ENCODE data around the gene ULBP3.
A peak's percentile ranks its signal among the peaks of the same experiment; 100 is the strongest.

Gene ULBP3

DNA sequence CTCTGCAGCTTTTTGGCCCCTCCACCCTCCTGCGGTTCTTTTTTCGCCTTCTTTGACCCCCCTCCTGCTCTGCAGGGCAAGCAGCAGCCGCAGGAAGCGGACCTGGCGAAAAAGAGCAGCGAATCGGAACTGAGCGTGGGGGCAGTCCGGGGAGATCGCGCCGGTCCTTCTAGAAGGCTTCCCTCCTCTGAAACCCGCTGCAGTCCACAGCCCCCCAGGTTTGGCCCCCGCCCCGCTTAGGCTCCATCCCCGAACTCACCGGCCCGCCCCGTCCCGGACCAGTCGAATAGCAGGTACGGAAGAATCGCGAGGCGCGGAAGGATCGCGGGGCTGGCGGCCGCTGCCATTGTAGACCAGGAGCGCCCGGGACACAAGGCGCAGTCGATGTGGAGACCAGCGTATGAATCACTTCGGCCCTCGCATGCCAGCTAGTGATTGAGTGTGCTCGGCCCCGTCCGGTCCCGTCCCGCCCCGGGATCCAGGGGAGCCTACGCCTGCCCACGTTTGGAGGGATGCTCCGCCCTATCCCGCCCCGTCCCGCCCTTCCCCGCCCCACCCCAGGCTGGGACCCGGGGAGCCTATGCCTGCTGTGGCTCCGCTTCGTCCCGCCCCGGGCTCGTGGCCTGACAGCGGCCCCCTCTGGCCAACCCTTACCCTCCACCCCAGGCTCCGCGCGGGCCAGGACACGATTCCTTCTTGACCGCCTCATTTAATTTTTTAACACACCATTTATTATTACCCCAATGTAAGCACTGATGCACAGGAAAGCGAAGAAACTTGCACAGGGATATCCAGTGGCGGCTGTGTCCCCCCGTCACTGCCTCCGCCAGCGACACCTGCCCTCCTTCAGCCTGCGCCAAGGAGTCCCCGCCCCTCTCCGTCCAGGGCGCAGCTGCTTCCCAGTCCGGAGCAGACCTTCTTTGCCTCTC is at the start of gene ULBP3:
ULBP3 (minus strand) TSS at position 402 of the 929 bp plus-strand sequence; CDS start at position 347, 55 bp downstream.
- peak; percentile 22 to 44 for DNase-seq (ENCODE audit: extremely low read depth in 1 of 2, low read depth in 1 of 2)

- no peak for DNase-seq (ENCODE audit: extremely low read depth in 1 of 2, low read depth in 1 of 2)
These were observed 49.7 kb upstream of the ULBP3 start for GRCh38 chr6:150118627-150119026.

DNA sequence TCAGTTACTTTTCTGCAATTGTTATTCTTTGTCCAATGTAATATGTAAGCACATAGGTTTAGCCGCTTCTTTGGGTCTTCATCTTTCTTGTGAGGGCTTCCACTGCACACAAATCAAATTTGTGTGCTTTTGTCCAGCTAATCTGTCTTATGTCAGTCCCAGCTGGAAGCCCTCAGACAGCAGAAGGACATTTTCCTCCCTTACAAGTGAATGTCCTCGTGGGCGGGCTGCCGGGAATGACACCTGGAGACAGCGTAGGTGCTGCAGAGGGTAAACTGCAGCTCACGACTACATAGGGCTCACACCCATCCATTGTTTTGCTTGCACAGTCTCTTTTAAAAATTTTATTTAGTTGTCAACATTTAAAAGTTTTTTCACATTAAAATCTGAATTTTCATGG is 49.3 kb upstream of the ULBP3 start:
- no peak for DNase-seq (ENCODE audit: extremely low read depth in 1 of 2, low read depth in 1 of 2)

DNA sequence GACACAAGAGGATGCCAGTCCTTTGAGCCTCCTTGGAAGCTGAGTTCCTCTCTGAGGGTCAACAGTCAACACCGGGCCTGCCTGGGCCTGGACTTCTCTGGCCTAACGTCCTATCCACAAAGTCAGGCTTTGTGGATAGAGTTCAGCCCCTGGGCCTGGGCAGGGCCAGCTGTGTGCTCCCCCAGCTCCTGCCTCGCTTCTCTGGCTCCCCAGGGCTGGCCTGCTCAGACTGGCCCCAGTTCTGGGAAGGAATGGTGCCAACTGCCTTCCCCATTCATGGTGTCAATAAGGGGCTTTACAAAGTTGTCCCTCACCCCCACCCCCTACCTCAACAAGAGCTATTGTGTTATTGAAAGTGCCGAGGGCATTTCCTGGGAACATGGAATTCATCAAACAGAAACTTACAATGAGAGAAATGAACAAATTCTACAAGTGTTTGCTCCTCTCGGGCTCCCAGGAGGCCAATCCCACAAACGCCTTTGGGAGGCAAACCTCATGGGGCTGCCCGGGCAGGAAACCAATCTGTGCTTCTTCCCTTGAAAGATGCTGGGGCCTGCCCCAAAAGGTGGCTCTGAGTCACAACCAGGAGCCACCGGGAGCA is 47.4 kb upstream of the ULBP3 start:
- no peak for DNase-seq (ENCODE audit: extremely low read depth in 1 of 2, low read depth in 1 of 2)

GRCh38 chr6:150115769-150116168 is 46.8 kb upstream of the ULBP3 start:
- DNase-seq (ENCODE audit: extremely low read depth in 1 of 2, low read depth in 1 of 2) = no peak

DNA sequence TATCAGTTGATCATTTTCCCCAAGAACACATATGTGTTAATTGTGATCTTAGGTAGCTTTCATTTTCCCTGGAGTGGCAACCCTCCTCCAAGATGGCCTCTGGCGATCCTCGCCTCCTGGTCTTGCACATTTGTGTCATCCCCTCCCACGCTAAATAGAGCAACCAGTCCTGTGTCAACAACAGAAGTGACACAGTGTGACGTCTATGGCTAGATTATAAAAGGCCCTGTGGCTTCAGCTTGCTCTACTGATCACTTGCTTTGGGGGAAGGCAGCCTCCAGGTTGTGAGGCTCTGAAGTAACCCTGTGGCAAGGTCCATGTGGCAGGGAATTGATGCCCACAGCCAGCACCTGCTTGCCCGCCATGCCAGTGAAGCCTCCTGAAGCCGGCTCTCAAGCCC is 43.3 kb upstream of the ULBP3 start:
- DNase-seq (ENCODE audit: extremely low read depth in 1 of 2, low read depth in 1 of 2) = no peak

DNA sequence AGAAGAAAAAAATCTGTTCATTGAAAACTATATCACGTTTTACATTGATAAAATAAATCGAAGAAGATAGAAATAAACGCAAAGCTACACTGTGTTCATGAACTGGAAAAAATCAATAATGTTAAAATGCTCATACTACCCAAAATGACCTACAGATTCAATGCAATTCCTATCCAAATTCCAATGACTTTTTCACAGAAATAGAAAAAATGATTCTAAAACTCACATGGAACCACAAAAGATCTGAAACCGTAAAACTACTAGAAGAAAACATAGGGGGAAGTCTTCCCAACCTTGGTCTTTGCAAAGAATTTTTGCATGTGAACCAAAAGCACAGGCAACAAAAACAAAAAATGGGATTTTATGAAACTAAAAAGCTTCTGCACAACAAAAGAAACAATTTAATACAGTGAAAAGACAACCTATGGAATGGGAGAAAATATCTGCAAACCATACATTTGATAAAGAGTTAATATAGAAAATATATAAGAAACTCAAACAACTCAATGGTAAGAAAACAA is 33.9 kb upstream of the ULBP3 start:
- DNase-seq (ENCODE audit: extremely low read depth in 1 of 2, low read depth in 1 of 2) = no peak

- DNase-seq (ENCODE audit: extremely low read depth in 1 of 2, low read depth in 1 of 2) = no peak
These were observed 31.8 kb upstream of the ULBP3 start for GRCh38 chr6:150100745-150101144.

DNA sequence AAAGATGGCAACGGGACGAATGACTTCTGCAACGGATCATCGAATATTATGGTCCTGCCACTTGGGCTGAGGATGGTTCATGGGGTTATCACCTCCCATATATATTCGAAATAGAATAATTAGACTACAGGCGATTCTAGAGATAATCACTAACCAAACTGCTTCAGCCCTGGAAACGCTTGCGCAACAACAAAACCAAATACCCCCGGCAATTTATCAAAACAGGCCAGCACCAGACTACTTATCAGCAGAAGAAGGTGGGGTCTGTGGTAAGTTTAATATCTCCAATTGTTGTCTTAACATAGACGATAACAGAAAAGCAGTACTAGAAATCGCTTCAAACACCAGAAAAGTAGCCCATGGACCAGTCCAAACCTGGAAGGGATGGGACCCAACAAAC is 31.0 kb upstream of the ULBP3 start:
- DNase-seq (ENCODE audit: extremely low read depth in 1 of 2, low read depth in 1 of 2) = no peak

DNA sequence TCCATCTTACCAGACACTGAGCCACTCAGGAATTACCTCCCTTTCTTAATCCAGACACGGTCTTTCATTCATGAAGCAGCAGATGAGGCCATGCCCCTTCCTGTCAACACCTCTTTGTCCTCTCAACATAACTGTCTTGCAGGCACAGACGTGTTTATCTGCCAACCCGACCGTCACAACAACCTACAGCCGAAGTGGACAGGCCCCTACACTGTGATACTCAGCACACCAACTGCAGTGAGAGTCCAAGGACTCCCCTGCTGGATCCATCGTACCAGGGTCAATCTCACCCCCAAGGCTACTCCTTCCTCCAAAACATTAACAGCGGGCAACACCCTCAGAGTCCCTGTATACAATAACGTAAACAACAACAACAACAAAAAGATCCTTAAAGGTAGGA is 30.6 kb upstream of the ULBP3 start:
- DNase-seq (ENCODE audit: extremely low read depth in 1 of 2, low read depth in 1 of 2) = no peak

- DNase-seq (ENCODE audit: extremely low read depth in 1 of 2, low read depth in 1 of 2) = no peak
These were observed 29.2 kb upstream of the ULBP3 start for GRCh38 chr6:150098155-150098554.

- DNase-seq (ENCODE audit: extremely low read depth in 1 of 2, low read depth in 1 of 2) = no peak
These were observed 24.5 kb upstream of the ULBP3 start for GRCh38 chr6:150093397-150093796.

DNA sequence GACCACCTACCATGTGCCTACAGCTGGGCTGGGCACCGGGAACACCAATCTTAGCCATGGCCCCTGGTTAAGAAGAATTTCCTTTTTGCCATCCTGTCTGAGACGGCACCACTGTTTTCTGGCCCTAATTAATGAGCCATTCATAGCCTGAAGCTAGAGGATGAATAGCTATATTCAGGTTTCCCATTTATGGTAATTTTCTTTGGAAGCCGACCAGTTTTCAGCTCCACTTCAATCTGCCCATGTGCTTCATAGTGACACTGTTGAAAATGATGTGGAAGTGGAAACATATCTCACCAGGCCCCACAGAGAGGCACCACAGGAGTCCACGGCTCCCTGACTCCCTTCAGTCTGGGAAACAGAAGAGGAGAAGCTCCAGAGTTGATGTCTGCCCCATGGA is 22.6 kb upstream of the ULBP3 start:
- DNase-seq (ENCODE audit: extremely low read depth in 1 of 2, low read depth in 1 of 2) = no peak

- DNase-seq (ENCODE audit: extremely low read depth in 1 of 2, low read depth in 1 of 2) = no peak
These were observed 21.4 kb upstream of the ULBP3 start for GRCh38 chr6:150090328-150090727.

DNA sequence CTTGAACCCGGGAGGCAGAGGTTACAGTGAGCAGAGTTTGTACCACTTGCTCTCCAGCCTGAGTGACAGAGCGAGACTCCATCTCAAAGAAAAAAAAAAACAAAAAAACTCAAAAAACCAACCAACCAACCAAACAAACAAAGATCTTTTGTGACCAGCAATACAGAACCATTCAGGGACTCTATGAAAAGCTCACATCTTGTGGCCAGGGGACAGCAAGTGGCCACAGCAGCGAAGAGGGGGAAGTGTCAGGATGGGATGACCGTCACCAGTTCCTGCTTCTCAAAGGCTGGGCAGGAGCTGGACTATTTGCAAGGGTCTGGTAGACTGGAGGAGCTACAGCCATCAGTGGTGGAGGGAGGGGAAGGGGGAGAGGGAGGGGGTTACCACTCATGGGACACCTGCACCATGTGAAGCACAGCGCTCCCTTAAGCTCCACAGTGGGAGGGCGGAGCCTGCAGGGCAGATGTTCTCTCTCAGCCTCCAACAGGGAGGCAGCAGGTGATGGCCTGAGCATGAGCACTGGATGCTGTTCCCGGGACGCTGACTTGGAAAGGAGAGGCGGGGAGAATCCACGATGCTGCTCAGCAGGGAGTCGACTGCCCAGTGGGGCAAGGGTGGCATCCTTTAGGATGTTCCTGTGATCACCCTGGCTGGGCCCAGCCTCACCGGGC is 19.7 kb upstream of the ULBP3 start:
- DNase-seq (ENCODE audit: extremely low read depth in 1 of 2, low read depth in 1 of 2) = no peak

DNA sequence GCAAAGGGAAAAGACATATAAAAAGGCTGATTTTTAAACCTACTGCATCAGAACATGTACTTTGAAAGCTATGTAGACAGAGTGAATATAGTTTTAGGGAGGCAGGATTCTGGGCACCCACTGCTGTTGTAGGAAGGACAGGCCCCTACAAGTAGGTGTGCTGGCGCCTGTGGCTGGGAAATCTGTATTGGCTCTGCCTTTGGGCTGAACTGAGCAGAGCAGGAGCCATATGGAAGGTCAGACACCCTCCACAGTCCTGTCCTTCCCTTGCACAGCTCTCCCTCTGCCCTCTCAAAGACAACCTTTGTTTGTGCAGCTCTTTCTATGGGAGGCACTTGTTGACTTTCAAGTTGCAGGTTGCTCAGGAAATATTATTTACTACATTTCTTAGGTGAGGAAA is 18.4 kb upstream of the ULBP3 start:
- no peak for DNase-seq (ENCODE audit: extremely low read depth in 1 of 2, low read depth in 1 of 2)

- DNase-seq (ENCODE audit: extremely low read depth in 1 of 2, low read depth in 1 of 2) = no peak
These were observed 17.1 kb upstream of the ULBP3 start for GRCh38 chr6:150086026-150086425.

GRCh38 chr6:150084426-150084825 is 15.5 kb upstream of the ULBP3 start:
- DNase-seq (ENCODE audit: extremely low read depth in 1 of 2, low read depth in 1 of 2) = no peak

- DNase-seq (ENCODE audit: extremely low read depth in 1 of 2, low read depth in 1 of 2) = no peak
These were observed 14.9 kb upstream of the ULBP3 start for GRCh38 chr6:150083839-150084238.

DNA sequence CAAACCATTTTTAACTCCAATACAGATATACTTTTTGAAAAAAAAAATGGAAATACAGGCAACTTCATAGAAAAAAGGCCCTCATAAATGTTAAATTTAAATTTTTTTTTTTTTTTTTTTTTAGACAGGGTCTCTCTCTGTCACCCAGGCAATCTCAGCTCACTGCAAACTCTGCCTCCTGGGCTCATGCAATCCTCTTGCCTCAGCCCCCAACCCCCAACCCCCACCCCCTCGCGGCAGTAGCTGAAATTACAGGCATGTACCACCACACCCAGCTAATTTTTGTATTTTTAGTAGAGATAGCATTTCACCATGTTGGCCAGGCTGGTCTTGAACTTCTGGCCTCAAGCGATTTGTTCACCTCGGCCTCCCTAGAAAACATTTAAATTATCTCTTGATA is 12.8 kb upstream of the ULBP3 start:
- no peak for DNase-seq (ENCODE audit: extremely low read depth in 1 of 2, low read depth in 1 of 2)

- DNase-seq (ENCODE audit: extremely low read depth in 1 of 2, low read depth in 1 of 2) = no peak
These were observed 10.7 kb upstream of the ULBP3 start for GRCh38 chr6:150079604-150080003.

DNA sequence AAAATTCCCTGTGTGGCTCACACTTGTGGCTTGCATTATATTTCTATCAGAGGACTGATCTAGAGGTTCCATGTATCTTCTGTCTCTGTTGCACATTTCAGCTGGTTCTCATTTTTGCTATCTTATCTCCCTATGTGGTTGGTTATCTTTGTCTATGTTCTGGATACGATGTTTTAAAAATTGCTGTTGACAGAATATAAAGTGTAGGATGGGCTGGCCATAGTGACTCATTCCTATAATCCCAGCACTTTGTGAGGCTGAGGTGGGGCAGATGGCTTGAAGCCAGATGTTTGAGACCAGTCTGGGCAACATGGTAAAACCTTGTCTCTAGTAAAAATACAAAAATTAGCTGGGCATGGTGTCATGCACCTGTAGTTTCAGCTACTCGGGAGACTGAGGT is 9.9 kb upstream of the ULBP3 start:
- DNase-seq (ENCODE audit: extremely low read depth in 1 of 2, low read depth in 1 of 2) = no peak
